GM21723 (cell line): Measurements from ENCODE around the gene PNLIPRP3.
"Not testable (repeated sequence)": the region's sequence is repeated elsewhere in the genome, so short reads cannot be mapped to it uniquely, and the experiment has no call there.

Experiments
- ATAC-seq: cut with Tn5 transposase; IDR thresholded peaks from one replicate; pipeline ENCODE4 v1.9.1; 2021; ENCODE audit warnings: mild to moderate bottlenecking, moderate library complexity; ENCODE audit not compliant: unreplicated experiment

PNLIPRP3 gene

DNA sequence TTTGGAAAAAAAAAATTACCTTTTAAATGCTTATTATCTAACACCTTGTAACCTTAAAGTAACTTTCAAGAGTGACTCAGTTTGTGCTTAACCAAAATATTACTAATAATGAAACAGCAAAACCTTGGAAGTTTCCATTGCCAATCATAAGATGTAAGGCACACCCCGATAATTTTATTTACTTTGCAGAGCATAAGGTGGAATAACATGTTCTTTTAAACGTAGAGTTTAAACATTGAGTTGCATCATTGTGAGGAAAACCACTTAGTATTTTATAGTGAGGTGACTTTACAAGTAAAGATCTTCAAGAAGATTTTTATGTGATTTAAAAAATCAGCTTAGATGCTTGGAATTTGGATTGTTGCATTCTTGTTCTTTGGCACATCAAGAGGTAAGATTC is at the start of gene PNLIPRP3:
TSS of gene PNLIPRP3 (plus strand) at position 177 of the 400 bp plus-strand sequence. CDS start at position 343, 166 bp downstream.
- no peak for ATAC-seq

DNA sequence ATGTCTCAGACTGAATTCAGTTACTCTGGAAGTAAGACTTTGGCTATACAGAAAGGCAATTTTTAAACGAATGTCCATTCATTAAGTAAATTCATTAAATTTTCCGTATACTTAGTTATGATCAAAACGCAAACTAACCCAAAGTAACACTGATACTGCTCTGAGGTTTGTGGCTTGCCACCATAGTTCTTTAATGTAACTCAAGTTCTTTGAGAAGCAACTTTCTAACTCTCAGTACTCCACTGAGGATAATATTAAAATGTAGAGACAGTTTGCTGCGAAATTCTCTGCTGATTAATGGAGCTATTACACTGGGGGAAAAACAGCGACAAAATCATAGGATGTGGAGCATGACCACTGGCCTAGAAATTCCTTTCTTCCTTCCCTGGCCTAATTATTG is 45.4 kb upstream of the PNLIPRP3 start:
- no peak for ATAC-seq

DNA sequence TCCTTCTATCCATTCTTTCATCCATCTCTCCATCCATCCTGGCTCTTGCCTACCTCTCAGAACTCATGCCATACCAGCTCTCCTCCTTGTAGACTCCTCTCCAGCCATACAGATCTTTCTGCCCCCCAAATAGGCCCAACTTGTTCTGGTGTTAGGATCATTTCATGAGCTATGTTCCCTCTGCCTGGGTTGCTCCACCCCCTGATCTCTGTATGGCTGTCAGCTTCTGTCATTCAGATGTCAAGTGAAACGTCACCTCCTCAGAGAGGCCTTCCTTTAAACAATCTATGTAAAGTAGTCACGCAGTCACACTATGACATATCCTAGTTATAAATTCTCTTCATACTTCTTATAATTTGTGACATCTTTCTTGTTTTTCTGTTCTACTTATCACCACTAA is 42.3 kb upstream of the PNLIPRP3 start:
- ATAC-seq = no peak

DNA sequence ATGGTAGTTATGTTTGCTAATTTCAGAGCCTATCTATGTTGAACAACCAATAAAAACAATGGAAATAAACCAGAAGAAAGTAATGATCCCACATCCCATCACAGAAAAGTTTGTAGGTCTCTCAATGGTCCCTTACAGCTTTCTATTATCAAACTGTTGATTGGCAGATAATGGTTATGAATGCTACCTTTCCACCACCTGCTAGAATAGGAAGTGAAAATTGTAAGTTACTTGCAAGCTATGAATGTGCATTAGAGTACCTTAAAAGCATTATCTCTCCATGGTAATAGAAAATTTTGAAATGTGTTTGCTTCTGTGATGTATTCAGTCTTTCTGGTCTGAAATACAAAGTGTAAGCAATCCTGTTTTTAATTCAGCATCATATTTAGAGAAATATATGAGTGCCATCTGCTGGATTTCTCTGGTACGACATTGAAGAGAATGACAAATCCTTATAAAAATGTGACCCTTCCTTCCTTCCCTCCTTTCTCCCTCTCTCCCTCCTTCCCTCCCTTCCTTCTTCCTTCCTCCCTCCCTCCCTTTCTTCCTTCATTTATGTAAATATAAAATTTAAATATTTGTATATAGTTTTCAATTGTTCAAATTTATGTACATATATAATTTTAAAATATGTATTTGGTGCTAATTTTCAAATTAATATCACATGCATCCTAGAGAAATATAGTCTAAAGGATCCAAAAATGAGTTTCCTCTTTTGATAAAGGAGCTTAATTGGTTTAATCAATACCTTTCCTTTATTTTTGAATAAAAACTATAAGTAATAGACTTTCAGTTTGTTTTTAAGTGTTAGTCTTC is 41.4 kb upstream of the PNLIPRP3 start:
- peak; percentile 62 for ATAC-seq

DNA sequence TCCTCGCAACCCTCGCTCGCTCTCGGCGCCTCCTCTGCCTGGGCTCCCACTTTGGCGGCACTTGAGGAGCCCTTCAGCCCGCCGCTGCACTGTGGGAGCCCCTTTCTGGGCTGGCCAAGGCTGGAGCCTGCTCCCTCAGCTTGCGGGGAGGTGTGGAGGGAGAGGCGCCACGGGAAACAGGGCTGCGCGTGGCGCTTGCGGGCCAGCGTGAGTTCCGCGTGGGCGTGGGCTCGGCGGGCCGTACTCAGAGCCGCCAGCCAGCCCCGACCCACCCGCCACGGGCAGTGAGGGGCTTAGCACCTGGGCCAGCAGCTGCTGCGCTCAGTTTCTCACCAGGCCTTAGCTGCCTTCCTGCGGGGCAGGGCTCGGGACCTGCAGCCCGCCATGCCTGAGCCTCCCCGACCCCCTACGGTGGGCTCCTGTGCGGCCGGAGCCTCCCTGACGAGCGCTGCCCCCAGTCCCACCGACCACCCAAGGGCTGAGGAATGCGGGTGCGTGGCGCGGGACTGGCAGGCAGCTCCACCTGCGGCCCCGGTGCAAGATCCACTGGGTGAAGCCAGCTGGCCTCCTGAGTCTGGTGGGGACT is 34.3 kb upstream of the PNLIPRP3 start:
- ATAC-seq = not testable (repeated sequence)

DNA sequence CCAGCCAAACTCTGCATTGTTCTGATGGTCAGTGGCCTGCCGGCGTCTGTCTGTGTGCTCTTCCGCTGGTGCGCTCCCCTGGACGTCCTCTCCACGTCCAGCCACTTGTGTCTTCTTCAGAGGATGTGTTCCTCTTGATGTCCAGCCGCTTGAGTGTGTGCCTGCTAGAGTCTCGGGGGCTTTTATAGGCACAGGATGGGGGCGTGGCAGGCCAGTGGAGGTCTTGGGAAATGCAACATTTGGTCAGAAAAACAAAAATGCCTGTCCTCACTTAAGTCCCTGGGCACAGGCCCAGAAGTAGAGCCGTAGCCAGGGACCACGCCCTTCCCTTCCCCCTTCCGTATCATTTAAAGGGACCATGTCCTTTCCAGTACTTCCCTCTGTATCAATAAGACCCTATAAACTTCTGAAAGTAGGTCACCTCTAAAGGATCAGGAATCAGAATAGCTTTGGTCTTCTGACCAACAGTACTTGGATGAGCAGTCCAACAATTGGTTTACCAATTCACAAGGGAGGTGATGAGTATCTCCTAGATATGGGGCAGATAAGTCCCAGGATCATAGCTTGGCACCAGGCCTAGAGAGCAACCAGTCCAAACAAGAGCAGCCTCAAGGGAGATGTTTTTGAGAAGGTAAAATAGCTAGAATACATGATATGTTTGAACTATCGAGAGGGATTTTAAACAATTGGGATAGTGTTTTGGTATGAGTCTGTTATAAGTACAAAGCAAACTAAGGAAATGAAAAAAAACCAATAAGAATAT is 32.2 kb upstream of the PNLIPRP3 start:
- no peak for ATAC-seq

DNA sequence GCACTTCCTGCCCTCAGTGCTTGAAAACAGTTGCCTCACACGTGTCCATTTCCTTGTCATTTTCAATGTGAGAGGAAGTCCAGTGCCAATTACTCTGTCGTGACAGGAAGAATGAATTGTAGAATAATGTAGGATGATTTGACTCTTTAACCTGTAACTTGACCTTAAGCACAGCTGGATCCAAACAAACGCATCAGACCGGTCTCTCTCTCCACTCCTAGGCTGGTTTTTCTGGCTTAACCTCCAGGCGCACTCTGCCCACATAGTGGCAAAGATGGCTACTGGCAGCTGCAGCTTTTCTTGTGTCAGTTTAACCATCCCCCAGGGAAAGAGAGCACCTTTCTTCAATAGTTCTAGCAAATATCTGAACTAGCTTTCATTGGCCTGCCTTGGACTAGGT is 29.4 kb upstream of the PNLIPRP3 start:
- no peak for ATAC-seq

DNA sequence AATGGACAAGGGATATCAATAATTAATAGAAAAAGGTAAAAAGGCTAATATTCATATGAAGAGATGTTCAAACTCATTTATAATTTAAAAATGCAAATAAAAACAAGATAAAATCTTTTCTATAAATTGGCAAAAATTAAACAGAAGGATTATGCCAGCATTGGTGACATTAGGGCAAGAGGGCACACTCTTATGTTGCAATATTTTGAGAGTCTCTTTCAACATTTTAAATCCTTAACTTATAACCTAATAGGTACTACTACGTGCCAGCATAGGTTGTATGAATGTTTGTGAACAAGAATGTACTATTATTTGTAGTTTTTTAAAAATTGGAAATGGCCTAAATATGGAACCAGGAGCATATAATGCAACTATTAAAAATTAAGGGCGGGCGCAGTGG is 24.8 kb upstream of the PNLIPRP3 start:
- no peak for ATAC-seq

DNA sequence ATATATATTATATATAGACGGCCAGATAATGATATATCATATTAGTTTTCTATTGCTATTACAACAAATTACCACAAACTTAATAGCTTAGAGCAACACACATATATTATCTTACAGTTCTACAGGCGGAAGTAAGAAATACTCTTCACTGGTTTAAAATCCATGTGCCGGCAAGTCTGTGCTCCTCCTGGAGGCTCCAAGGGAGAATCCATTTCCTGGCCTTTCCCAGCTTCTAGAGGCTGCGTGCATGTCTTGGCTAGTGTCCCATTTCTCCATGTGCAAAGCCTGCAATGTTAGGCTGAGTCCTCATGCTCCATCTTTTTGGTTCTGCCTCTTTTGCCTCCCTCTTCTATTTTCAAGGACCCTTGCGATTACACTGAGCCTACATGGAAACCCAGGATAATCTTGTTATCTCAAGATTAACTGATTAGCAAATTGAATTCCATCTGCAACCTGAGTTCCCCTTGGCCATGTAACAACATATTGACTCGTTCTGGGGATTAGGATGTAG is 23.9 kb upstream of the PNLIPRP3 start:
- no peak for ATAC-seq

DNA sequence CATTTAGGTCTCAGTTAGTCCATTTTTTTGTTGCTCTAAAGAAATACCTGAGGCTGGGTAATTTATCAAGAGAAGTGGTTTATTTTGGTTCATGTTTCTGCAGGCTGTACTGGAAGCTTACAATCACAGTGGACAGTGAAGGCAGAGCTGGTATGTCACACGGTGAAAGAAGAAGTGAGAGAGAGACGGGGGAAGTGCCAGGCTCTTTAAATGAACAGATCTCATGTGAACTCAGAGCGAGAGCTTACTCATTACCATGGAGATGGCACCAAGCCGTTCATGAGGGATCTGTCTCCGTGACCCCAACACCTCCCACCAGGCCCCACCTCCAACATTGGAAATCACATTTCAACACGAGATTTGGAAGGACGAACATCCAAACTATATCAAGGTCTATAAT is 18.9 kb upstream of the PNLIPRP3 start:
- peak; percentile 84 for ATAC-seq

DNA sequence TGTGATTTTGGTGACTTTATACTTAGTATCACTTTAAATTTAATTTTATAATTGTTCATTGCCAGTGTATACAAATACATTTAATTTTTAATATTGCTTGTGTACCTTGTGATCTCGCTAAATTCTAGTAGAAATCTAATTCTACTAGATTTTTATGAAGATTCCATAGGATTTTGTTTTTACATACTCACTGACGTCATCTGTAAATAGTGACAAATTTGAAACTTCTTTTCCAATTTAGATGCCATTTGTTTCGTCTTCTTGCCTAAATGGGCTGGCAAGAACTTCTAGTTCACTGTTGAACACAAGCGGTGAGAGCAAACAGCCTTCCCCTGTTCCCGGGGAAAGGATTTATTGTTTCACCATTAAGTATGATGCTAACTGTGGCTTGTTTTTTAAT is 17.3 kb upstream of the PNLIPRP3 start:
- no peak for ATAC-seq

DNA sequence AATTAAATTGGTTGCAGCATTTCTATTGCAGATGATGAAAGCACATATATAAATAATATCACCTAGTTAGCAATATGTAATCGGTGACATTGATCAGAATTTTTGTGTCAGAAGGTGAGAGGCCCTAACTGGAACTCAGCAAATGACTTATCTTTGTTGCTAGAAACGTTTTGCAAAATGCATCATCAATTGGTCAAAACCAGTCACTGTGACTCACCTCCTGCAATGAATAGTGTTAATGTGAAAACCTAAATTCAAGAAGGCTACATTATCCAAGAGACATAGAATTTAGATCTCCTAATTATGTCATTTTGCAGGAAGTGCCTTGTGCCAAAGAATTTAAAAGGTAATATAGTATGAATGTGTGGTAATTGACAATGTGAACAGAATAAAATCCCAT is 9.8 kb upstream of the PNLIPRP3 start:
- no peak for ATAC-seq

DNA sequence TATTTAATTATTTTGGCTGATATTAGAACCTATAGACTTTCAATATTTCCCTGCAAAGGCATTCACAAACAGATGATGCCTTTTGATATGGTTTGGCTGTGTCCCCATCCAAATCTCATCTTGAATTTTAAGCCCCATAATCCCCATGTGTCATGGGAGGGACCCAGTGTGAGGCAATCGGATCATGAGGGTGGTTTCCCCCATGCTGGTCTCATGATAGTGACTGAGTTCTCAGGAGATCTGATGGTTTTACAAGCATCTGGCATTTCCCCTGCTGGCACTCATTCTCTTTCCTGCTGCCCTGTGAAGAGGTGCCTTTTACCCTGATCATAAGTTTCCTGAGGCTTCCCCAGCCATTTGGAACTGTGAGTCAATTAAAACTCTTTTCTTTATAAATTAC is 9.3 kb upstream of the PNLIPRP3 start:
- ATAC-seq = no peak

DNA sequence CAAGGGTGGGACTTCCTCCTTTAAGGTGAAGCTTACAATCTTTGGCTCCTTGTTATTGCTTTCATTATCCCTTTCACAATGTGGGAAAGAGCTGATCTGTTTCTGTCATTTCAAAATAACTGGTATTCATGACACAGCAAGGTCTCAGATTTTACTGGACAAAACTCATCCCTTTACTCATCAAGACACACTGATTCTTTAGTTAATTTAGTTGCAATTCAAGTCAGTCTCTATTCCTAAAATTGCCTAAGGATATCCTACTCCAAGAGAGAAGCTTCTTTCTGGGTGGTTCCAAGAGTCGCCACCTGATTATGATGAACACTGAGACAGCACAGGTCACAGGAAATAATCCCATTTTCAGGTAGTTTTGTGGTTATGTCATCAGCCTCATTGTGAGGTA is 5.8 kb upstream of the PNLIPRP3 start:
- no peak for ATAC-seq

DNA sequence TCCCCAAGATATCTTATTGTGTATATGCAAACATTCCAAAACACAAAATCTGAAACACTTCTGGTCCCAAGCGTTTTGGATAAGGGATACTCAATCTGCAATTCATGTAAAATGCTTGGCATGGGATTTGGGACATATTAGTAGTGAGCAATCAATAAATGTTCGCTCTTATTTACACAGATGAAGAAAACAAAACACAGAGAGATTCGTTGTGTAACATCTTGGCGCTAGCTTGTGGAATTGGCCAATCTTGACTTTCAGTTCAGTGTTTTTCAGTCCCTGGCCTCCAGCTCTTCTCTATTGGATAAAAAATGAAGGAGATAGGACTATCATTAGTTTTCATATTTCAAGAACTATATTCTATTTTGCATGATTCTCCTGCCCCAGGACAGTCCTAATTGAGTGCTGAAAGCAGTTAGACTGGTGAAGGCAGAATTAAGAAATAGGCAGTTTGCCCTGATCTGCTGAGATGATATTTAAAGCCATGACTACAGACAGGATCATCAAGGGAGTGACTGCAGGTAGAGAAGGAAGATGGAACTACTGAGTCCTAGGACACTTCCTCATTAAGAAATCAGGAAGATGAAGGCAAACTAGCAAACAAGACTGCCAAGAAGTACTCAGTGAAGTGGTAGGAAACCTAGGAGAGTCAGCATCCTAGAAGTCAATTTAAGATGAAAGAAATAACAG is 1.8 kb downstream of the PNLIPRP3 start:
- no peak for ATAC-seq

DNA sequence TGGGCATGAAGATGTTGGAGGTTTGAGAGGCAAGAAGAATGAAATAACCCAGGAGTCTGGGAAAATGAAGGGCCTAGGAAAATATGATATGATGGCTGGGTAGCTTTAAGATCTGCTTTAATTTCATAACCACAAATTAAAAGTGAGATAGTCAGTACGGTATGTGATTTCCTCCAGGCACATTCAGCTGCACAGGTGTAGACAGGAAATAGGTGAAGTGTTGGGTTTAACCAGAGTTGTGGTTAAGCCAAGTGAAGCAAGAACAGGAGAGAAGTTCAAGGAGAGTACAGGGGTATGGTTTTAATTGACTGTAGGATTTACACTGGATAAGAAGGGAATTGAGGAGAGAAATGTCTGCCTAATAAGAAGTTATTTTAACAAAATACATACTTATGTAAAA is 2.6 kb downstream of the PNLIPRP3 start:
- ATAC-seq = no peak

DNA sequence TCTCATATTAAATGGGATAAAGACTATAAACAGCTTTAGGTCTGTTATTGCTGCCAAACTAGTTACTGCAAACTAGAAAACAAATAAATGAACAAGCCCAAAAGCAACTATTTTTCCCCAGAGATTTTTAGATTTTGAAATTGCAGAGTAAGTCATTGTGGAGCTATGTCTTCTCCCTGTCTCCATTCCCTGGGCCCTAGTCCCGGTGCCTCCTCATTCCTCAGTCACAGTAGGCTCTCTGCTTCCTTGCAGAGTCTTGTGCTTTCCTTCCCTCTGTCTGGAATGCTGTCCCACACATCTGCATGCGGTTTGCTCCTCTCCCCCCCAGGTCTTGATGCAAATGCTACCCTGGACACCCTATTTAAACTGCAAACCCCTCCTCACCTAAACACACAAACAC is 4.0 kb downstream of the PNLIPRP3 start:
- no peak for ATAC-seq

DNA sequence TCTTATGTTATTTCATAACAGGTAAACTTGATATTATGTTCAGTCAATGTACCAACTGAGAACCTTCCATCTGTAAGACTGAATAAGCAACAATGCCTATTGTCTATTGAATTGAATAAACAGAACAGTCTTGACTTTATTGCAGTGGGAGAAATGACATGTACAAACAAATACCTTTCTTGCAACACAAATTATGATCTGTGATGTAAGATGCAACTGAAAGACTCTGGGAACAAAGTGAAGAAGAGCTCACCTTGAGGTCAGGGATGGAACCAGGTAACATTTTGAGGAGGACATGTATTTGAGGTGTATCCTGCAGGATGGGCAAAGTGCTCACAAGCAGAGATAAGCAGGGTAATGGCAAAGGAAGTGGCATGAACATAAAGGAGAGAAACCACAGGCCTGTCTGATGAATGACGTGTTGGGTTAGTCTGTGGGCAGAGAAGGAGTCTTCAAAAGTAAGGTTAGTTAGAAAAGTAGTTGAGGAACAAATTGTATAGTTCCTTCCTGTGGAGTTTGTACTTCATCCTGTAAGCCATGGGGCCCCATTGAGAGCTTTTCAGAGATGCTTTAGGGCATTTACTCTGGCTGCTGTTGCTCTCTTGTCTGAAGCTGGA is 9.5 kb downstream of the PNLIPRP3 start:
- no peak for ATAC-seq

DNA sequence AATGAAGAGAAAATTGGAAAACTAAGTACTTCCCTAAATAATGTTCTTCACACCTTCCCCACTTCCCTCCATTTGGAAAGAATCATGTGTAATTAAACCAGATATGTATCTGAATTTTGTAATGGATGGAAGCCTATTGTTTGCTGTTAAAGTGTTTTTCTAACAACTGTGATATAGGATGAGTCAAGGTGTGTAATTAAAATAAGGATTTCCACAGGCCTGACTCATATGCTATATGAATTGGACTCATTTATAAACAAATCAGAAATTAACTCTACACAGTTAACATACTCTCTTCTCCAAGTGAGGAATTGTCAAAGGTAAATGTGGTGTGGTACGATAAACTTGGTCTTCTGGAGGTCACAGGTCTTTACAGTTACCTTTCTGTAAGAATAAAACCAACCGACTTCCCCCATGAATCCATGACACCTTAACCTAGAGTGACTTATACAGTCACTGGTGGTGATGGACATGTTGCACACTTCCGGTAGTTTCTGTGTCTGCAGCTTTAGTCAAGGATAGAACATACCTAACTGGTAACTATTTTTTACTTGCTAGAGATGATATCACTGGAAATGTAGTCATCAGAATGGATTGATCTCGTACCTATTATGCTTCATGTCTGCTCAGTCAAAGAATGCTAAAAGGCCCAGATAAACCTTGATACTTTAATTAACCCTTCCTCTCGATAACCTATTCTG is 12.8 kb downstream of the PNLIPRP3 start:
- ATAC-seq = no peak

DNA sequence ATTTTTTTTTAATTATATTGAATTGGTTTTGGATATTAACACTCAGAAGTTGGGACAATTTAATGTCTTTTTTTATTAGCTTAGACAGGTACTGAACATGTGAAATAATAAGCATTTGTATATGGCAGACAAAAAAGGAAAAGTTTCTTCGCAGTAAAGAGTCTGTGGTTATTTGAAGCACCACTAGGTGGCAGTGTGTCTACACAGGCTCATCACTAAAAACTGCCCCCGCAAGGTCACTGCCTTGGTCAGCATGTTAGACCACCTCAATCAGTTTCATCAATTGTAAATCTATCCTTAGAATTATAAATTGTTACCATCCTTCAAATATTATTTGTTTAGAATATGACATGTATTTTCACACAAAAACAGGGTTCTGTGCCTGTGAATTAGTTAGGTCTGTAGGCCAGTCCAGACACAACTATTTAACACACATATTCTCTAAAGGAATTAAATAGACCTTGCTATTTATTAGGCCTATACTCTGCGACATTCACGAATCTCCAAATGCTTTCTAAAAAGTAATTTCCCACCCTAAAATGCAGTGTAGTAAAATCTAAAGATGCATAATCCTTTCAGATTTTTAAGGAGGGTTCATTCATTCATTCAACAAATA is 17.0 kb downstream of the PNLIPRP3 start:
- ATAC-seq = peak; percentile 86
